Measurements from ENCODE around the gene VPS39.

- TF ChIP-seq CTCF (IDR thresholded peaks at IDR 0.05) = no peak
- no peak for TF ChIP-seq POLR2A (IDR thresholded peaks at IDR 0.05)
- TF ChIP-seq EP300 (IDR thresholded peaks at IDR 0.05) = no peak
Observed at GRCh38 chr15:42149493-42150218, 58.4 kb downstream of the VPS39 start.
